Kidney (tissue), 14 donors: ENCODE results near the gene CFAP251. TPM values are rescaled to one million over a fixed set of nuclear protein-coding genes. Genes with fewer than 3 reads are reported as not detected.

Source experiments
- DNase-seq, 5 donors: peaks; one replicate each; pipeline ENCODE4 v3.0.0-alpha.2; 2013 to 2020
- FAIRE-seq: peaks from 2 replicates; lab custom pipeline; 2012; peaks lifted over from hg19 to GRCh38; lab: Jason Lieb, UNC
- H3K27ac ChIP-seq, 2 donors: one replicate each; pipeline ENCODE4 v1.7.0; 2013; ENCODE audit warnings: low read depth in 2 of 2, low read length in 2 of 2, inconsistent platforms in 1 of 2
- H3K27me3 ChIP-seq: one replicate; pipeline ENCODE4 v1.7.1; 2013; ENCODE audit warnings: low read length, inconsistent platforms; ENCODE audit not compliant: control insufficient read depth, insufficient read depth
- H3K36me3 ChIP-seq, 3 donors: one replicate each; pipeline versions ENCODE4 v1.7.0 to v1.7.1; 2013; ENCODE audit warnings: low read length in 3 of 3, control low read depth in 1 of 3, inconsistent platforms in 1 of 3; ENCODE audit not compliant: insufficient read depth in 3 of 3, control insufficient read depth in 2 of 3
- H3K4me1 ChIP-seq, 3 donors: one replicate each; pipeline versions ENCODE4 v1.7.0 to v1.7.1; 2013; ENCODE audit warnings: low read length in 3 of 3, inconsistent platforms in 1 of 3, low read depth in 1 of 3; ENCODE audit not compliant: control insufficient read depth in 2 of 3, insufficient read depth in 2 of 3
- H3K4me3 ChIP-seq, 3 donors: one replicate each; pipeline versions ENCODE4 v1.7.0 to v1.8.1; 2013; ENCODE audit warnings: low read length in 3 of 3, control low read depth in 1 of 3, inconsistent platforms in 1 of 3
- H3K9ac ChIP-seq, 3 donors: one replicate each; pipeline versions ENCODE4 v1.7.0 to v1.7.1; 2013; ENCODE audit warnings: low read length in 3 of 3, control low read depth in 1 of 3, inconsistent platforms in 1 of 3
- H3K9me3 ChIP-seq, 3 donors: one replicate each; pipeline versions ENCODE4 v1.7.0 to v1.7.1; 2013; ENCODE audit warnings: low read length in 3 of 3, control low read depth in 1 of 3, inconsistent platforms in 1 of 3; ENCODE audit not compliant: control insufficient read depth in 2 of 3, insufficient read depth in 1 of 3
- CTCF ChIP-seq: IDR thresholded peaks from 3 replicates; pipeline ENCODE4 v1.5.1; 2012; ENCODE audit warnings: mild to moderate bottlenecking, moderate library complexity, borderline replicate concordance; ENCODE audit not compliant: insufficient read depth; ENCODE audit errors: extremely low read depth
- intact Hi-C: fragments of 100-400 bp; cut with DNase I; formaldehyde crosslinking; loops from one replicate; pipeline ENCODE4 v1.11.1; 2022
- polyA plus RNA-seq: library from polyadenylated mRNA; stranded (reverse); fragments of 350-450 nt; fragmentation: Illumina TruSeq; extraction: RNeasy Lipid Tissue Mini Kit (QIAGEN cat#74804); gene quantifications from one replicate; pipeline ENCODE4 v1.2.3, GENCODE V29; 2014; ENCODE audit warnings: low read depth, low replicate concordance; ENCODE audit not compliant: insufficient read depth
- total RNA-seq: library from RNA; stranded (reverse); fragmentation: NEBNext Ultra II Directional; extraction: Animal tissue kit (Norgen Biotek cat#: 25700); gene quantifications from one replicate; pipeline ENCODE4 v1.2.1, GENCODE V29; 2021
- donor health status: control.
- donor health status: control.
- donor health status: control.
- donor health status: control.
- donor health status: control.
- donor health status: DM: yes; HTN: yes; CAD: no.
- donor health status: Normal renal cell carcinoma (clear cell type).

The CFAP251 gene
- total and polyA plus RNA-seq, 2 donors from 2014 or later, result 2.9 to 10.8 TPM

DNA sequence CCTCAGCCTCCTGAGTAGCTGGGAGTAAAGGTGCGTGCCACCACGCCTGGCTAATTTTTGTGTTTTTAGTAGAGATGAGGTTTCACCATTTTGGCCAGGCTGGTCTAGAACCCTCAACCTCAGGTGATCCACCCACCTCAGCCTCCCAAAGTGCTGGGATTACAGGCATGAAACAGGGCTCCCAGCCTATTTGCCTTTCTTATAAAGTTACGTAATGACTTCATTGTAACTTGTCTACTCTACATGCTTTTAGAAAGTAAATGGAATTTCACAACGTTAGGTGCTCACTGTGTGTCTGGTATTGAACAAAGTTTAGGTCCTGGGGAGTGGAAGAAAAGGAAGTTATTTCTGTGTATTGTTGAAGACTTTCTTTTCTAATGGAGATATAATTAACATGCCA lies 12.5 kb downstream of the CFAP251 start:
- DNase-seq, result no peak
- H3K27me3 ChIP-seq, result no peaks in the 10 kb centered on the region
- H3K9me3 ChIP-seq, result no peaks in the 10 kb centered on the region
- no peak for TF ChIP-seq CTCF
- intact Hi-C loops, result no loop called here
- no peak overlapping the region for H3K9ac ChIP-seq
- H3K27ac ChIP-seq, result no peak overlapping the region
- H3K4me1 ChIP-seq, result peaks cover 0 to 2% (median 0%) of the 10 kb centered on the region in 3 donors
- H3K4me3 ChIP-seq, result no peak overlapping the region
- peaks cover 0 to 7% (median 4%) of the 10 kb centered on the region in 3 donors for H3K36me3 ChIP-seq
- no peak for FAIRE-seq

GRCh38 chr12:121932176-121932536 lies 13.8 kb downstream of the CFAP251 start:
- peaks cover 0 to 7% (median 4%) of the 10 kb centered on the region in 3 donors for H3K36me3 ChIP-seq
- no peak for FAIRE-seq
- H3K4me3 ChIP-seq, result peak overlapping the region in 1 of 3 donors; percentile 30
- DNase-seq, result no peak
- intact Hi-C loops, result no loop called here
- H3K27me3 ChIP-seq, result no peaks in the 10 kb centered on the region
- H3K27ac ChIP-seq, result no peak overlapping the region
- H3K4me1 ChIP-seq, result peaks cover 0 to 2% (median 0%) of the 10 kb centered on the region in 3 donors
- no peak overlapping the region for H3K9ac ChIP-seq
- no peaks in the 10 kb centered on the region for H3K9me3 ChIP-seq
- no peak for TF ChIP-seq CTCF

GRCh38 chr12:121932914-121933521 lies 14.6 kb downstream of the CFAP251 start:
- Histone ChIP-seq H3K9me3 (no peaks in the 10 kb centered on the region), H3K4me3 (no peak overlapping the region), H3K27me3 (no peaks in the 10 kb centered on the region), H3K9ac (no peak overlapping the region), H3K27ac (no peak overlapping the region), H3K36me3 (peaks cover 0 to 7% (median 4%) of the 10 kb centered on the region in 3 donors), H3K4me1 (peaks cover 0 to 2% (median 0%) of the 10 kb centered on the region in 3 donors)
- intact Hi-C loops, result no loop called here
- DNase-seq (no peak), FAIRE-seq (no peak)
- TF ChIP-seq CTCF, result no peak
